GM18499 (cell line): ENCODE data around the gene AQP10.
"Not testable (repeated sequence)": the region's sequence is repeated elsewhere in the genome, so short reads cannot be mapped to it uniquely, and the experiment has no call there.

Experiments
- ATAC-seq: cut with Tn5 transposase; IDR thresholded peaks from one replicate; pipeline ENCODE4 v1.9.1; 2021; ENCODE audit warnings: moderate number of reproducible peaks; ENCODE audit not compliant: insufficient read depth, unreplicated experiment

Gene AQP10

GRCh38 chr1:154342132-154342531, 21.2 kb downstream of the AQP10 start:
- ATAC-seq, result no peak

- no peak for ATAC-seq
Measured at GRCh38 chr1:154342836-154343472, 22.1 kb downstream of the AQP10 start.

- ATAC-seq, result no peak
Measured at GRCh38 chr1:154344977-154345837, 24.3 kb downstream of the AQP10 start.

DNA sequence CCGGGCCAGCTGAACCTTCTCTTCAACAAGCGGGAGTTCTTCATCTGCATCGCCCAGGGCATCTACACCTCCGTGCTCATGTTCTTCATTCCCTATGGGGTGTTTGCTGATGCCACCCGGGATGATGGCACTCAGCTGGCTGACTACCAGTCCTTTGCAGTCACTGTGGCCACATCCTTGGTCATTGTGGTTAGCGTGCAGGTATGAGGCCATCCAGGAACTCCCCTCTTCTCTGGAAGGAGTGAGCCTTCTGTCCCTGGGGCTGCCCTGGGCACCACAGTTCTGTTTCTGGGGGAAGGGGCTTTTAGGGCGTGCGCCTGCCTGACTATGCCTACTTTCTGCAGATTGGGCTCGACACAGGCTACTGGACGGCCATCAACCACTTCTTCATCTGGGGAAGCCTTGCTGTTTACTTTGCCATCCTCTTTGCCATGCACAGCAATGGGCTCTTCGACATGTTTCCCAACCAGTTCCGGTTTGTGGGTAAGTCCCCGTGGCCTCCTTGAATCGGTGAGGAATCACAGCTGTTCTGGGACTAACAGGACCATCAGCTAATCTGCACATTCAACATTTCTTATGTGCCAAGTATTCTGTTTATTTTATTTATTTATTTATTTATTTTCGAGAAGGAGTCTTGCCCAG, 25.5 kb downstream of the AQP10 start:
- ATAC-seq, result no peak

GRCh38 chr1:154347961-154348360, 27.1 kb downstream of the AQP10 start:
- no peak for ATAC-seq

- no peak for ATAC-seq
Measured at GRCh38 chr1:154348429-154349076, 27.7 kb downstream of the AQP10 start.

DNA sequence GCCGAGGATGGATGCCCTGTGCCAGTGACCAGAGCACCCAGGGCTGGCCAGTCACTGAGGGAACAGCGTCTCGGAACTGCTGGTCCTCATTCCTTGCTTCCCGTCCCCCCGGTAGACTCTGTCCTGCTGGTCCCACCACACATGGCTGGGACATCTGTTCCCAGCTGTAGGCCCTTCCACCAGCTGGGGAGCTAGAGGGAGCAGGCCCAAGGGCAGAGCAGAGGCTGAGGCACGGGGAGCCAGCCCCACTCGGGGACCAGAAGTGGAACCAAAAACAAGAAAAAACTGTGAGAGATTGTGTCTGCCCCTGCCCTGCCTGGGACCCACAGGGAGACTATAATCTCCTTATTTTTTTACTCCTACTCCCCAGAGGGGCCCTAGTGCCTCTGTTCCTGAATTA, 28.2 kb downstream of the AQP10 start:
- no peak for ATAC-seq

DNA sequence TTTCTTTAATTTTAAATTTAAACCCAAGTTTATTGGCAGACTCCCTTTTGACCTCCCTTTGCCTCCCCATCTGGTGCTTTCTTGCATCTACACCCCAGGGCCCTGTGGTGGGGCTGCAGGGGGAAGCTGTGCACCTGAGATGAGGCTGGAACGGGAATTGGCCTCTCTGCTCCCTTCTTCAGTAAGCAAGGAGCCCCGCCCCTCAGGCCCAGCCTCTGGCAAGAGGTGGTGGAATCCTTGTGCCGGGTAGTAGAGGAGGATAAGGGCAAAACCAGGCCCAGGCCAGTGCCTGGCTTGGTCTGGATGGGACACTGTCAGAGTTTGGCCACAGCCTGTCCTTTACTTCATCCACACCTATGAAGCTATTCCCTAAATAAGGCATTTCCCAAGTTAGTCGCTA, 29.5 kb downstream of the AQP10 start:
- ATAC-seq, result no peak

DNA sequence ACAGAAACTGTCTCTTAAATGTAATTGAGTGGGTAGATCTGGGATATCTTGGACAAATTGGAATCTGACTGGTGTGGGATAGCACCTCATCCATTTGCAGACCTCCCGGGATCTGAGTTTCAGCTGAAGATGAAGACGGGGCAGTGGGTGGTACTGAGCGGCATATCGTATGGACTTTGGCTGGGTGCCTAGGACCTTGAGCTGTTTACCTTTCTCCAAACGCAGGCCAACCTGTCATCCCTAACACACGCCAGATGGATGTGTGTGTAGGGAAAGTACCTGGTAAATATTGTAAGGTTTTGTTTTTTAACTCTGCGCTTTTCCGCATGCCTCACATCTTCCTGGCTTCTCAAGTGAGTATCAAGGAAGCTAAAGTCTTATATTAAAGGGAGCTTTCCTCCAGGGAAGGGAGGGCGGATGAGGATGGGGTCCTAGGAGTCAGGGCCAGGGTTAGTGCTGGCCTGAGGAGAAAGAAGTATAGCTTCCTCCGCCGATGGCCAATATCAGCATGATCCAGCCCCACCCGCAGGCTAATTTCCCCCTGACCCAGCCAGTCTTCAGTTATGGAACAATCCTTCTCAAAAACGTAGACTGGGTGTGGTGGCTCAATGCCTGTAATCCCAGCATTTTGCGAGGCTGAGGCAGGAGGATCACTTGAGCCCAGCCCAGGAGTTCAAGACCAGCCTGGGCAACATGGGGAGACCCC, 30.6 kb downstream of the AQP10 start:
- ATAC-seq, result no peak

DNA sequence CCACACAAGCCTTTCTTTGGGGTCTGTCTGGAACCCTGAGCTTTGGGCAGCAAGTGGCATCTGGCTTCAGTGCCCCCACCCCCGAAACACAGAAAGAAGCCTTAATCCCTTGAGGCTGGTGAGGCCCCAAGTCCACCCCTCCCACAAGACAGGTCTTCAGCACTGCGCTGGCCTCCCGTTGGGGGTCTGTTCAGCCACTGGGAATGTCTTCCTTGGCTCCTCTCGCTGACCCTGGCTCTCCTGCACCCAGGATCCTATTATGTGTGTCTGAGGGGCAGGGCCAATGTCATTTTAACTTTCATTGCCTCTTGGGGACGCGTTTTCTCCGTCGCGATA, 31.3 kb downstream of the AQP10 start:
- no peak for ATAC-seq

DNA sequence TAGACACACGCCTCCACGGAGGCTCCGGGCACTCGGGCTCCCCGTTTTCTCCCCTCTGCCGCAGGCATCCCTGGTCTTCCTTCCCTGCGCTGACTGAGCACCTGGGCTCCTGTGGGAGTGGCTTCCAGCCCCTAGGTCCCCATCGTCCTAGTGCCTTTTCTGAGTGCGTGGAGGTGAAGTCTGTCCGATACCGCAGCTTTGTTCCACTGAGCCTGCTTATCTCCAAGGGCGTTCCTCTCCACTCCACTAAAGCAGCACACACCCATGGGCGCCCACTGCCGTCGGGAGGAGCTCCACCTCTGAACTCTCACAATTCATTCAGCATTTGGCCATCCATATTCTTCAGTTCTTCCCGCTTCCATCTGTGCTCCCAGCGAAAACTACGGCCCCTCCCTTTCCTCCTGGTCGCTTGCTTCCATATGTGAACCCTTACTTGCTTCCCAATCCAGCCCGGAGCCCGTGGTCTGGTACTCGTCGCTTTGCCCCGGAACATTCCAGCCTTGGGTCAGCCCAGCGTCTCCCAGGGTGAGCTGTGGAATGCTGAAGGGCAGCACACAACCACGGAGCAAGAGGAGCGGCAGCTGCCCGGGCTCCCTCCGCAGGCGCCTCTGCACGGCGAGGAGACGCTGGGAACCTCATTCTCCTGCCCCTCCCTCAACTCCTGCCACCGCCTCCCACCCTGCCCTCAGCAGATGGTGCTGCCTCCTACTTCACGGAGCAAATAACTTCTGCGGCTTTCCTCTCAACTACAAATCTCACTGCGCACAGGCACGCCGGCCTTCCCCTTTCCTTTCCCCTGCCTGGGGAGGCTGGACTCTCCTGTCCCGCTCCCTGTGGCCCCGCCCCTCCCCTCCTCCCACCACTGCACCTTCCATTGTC, 31.9 kb downstream of the AQP10 start:
- ATAC-seq, result no peak

DNA sequence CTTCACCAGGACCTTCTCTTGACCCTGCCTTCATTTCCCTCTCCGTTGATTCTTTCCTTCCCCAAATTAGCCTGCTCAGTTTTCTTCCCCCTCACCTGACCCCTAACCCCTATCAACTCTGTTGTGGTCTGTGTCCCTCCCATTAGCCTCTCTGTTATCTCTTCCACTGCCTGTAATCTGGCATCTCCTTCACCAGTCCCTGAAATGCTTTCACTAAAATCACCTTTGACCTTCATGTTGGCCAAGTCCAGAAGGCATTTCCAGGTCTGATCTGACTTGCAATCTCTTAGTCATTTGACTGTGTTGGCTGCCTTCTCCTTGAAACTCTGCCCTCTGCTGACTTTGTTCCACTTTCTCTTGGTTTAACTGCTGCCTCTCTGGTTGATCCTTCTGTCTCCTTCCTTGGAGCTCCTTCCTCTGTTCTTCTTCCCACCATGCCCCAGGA, 32.6 kb downstream of the AQP10 start:
- ATAC-seq, result no peak

DNA sequence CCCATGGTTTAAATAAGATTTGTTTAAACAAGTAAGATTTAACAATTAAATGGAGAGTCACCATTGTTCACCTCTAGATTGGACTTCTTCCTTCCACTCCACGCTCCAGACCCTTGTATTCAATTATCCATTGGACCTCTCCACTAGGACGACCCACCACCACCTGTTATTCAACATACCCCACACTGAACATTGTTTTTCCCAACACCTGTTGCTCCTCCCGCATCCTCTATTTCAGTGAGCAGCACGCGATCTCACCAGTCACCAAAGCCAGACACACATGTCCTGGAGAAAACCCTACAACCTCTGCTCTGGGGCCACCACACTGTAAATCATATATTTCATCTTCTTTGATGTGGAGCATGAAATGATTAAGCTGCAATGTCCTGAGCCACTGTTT, 33.1 kb downstream of the AQP10 start:
- no peak for ATAC-seq

DNA sequence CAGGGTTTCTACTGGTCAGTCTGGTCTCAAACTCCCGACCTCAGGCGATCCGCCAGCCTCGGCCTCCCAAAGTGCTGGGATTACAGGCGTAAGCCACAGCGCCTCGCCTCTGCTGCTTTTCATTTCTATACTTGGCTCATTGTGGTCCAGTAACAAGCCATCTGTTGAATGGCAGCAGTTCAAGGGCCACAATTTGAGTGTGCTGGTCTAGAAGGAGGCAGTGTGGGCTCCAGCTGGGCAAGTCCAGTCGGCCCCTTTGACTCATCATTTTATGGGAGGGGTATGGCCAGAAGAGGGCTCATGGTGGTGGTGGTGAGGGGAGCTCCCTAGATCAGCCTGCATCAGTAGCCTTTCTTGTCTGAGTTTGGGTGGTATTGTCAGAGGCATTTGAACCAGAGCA, 37.6 kb downstream of the AQP10 start:
- ATAC-seq, result no peak

- ATAC-seq, result no peak
Measured at GRCh38 chr1:154360288-154360687, 39.4 kb downstream of the AQP10 start.

DNA sequence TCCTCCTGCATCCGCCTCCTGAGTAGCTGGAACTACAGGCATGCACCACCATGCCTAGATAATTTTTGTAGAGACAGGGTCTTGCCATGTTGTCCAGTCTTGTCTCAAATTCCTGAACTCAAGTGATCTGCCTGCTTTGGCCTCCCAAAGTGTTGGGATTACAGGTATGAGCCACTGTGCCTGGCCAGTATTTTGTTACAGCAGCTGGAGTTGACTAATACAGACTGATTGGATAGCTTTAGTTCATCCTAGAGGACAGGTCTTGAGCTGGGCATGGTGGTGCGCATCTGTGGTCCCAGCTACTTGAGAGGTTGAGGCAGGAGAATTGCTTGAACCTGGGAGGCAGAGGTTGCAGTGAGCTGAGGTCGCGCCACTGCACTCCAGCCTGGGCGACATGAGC, 40.0 kb downstream of the AQP10 start:
- ATAC-seq, result not testable (repeated sequence)

- ATAC-seq, result no peak
Measured at GRCh38 chr1:154361357-154361756, 40.5 kb downstream of the AQP10 start.

DNA sequence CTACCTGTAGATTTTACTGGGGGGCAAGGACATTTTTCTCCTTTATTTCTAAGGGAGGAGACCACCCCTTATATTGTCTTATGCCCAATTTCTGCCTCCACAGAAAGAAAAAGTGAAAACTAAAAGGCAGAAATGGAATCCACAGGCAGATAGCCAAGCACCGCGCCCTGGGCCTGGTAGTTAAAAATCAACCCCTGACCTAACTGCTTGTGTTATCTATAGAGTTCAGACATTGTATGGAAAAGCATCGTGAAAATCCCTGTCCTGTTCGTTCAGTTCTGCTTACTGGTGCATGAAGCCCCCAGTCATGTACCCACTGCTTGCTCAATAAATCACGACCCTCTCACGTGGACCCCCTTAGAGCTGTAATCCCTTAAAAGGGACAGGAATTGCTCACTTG, 50.5 kb downstream of the AQP10 start:
- no peak for ATAC-seq

DNA sequence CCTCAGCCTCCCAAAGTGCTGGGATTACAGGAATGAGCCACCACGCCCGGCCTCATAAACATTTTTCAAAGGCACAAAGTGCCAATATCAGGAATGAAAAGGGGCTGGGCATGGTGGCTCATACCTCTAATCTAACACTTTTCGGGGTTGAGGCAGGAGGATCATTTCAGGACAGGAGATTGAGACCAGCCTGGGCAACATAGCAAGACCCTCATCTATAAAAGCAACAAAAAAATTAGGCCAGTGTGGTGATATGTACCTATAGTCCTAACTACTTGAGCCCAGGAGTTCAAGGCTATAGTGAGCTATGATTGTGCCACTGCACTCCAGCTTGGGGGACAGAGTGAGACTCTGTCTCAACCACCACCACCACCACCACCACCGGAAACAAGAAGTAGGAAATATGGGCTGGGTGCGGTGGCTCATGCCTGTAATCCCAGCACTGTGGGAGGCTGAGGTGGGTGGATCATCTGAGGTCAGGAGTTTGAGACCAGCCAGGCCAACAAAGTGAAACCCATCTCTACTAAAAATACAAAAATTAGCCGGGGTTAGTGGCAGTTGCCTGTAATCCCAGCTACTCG, 53.0 kb downstream of the AQP10 start:
- not testable (repeated sequence) for ATAC-seq
